Activated T-cell treated with anti-CD3 and anti-CD28 coated beads, Interleukin-2, amount 50 U/mL, for 4 hours (primary cell): ENCODE results near the gene RSKR. TPM values are rescaled to one million over a fixed set of nuclear protein-coding genes. Genes with fewer than 3 reads are reported as not detected.
"Not testable (repeated sequence)": the region's sequence is repeated elsewhere in the genome, so short reads cannot be mapped to it uniquely, and the experiment has no call there.

Experiments used
- ATAC-seq, 2 donors: fragments of 200-7000 bp; cut with Tn5 transposase; one replicate each; pipeline ENCODE4 v1.10.0; 2021
- DNase-seq: peaks from one replicate; pipeline ENCODE4 v3.0.0-alpha.2; 2020
- H3K27me3 Mint-ChIP-seq: one replicate; pipeline ENCODE4 v1.8.0; 2021; ENCODE audit warnings: low read depth, mixed read lengths
- H3K36me3 Mint-ChIP-seq: one replicate; pipeline ENCODE4 v1.8.0; 2022; ENCODE audit warnings: mixed read lengths; ENCODE audit not compliant: insufficient read depth
- H3K4me1 Mint-ChIP-seq: one replicate; pipeline ENCODE4 v1.8.0; 2021; ENCODE audit warnings: low read depth, mixed read lengths
- H3K4me3 Mint-ChIP-seq: one replicate; pipeline ENCODE4 v1.8.0; 2021; ENCODE audit warnings: mild to moderate bottlenecking, moderate library complexity, mixed read lengths
- H3K9me3 Mint-ChIP-seq: one replicate; pipeline ENCODE4 v1.8.0; 2021; ENCODE audit warnings: mixed read lengths
- total RNA-seq, 3 donors: library from RNA; stranded (reverse); gene quantifications; one replicate each; pipeline ENCODE4 v1.2.1, GENCODE V29; 2021

The RSKR gene
- total RNA-seq, 3 donors from 2014 or later = 24.6 to 25.3 (median 24.7) TPM

DNA sequence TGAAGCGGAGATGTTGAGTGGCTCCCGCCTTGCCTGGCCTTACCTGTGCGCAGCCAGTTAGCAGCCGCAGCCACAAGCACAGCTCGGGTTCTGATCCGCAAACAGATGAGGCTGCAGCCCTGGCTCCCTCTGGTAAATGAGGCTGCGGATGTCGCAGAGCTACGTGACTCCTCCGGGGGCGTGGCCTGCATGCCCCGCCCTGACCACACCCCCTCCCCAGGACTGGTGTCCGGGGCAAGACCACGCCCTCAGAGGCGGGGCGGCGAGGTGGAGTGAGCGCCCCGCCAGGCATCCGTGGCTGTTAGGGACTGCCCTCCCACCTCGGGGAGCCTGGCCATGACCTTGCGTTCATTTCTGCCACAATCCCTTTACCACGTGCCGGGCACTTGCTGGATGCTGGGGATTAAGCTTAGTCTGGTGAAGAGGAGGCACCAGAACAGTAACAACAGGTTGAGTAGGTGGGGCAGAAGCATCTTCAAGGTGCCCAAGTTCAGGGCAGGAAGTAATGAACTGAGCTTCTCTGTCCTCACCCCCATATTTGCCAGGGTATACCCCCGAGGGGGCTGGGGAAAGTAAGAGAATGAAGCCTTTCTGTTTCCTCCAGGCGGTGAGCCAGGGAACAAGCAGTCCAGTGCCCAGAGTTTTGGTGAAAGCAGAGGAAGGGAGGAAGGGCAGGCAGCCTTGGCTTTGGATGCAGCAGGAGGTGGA lies 37.1 kb downstream of the RSKR start, which contains the start of gene ALDOC:
Gene ALDOC, minus strand, starts transcription at position 138 of the 708 bp plus-strand sequence. CDS start 1,363 bp downstream, outside the sequence.
- peak; percentile 98 for DNase-seq
- H3K4me1 Mint-ChIP-seq = peaks cover 40% of the 10 kb centered on the region
- no peaks in the 10 kb centered on the region for H3K9me3 Mint-ChIP-seq
- H3K36me3 Mint-ChIP-seq = no peaks in the 10 kb centered on the region
- peak; percentile 95 to 98 for ATAC-seq
- H3K27me3 Mint-ChIP-seq = no peaks in the 10 kb centered on the region
- peak within 1 kb of the TSS; percentile 74 for H3K4me3 Mint-ChIP-seq

- H3K4me1 Mint-ChIP-seq = peaks cover 44% of the 10 kb centered on the region
Measured at GRCh38 chr17:28576016-28576415, 38.0 kb downstream of the RSKR start.

DNA sequence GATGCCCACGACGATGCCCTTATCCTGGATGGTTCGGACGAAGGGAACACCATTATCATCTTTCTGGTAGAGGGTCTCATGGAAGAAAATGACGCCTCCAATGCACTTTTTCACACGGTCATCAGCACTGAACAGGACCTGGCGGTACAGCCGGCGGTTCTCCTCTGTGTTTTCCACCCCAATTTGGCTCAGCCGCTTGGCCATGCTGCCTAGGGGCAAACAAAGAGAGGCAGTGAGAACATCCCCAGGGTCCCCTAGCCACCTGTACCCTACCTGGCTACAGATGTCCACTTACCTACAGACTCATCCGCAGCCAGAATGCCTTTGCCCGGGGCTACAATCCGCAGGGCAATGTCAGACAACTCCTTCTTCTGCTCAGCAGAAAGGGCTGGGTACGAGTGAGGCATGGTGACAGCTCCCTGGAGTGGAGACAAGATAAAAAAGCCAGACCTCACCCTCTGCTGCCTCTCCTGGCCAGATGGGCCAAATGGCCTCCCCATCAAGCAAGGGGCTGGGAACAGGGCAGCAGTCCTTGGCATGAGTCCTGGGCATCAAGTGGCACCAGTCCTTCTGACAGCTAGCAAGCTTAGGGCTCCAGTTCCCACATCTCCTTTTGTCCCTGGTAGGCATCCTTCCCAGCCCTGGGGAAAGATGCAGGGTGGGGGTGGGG lies 38.7 kb downstream of the RSKR start:
- H3K36me3 Mint-ChIP-seq = no peaks in the 10 kb centered on the region
- DNase-seq = no peak
- H3K4me1 Mint-ChIP-seq = peaks cover 47% of the 10 kb centered on the region
- no peaks in the 10 kb centered on the region for H3K27me3 Mint-ChIP-seq
- H3K4me3 Mint-ChIP-seq = no peak overlapping the region
- no peak for ATAC-seq
- H3K9me3 Mint-ChIP-seq = no peaks in the 10 kb centered on the region

More at GRCh38 chr17:28576016-28576415, 38.0 kb downstream of the RSKR start:
- H3K4me3 Mint-ChIP-seq = peak overlapping the region; percentile 74
- not testable (repeated sequence) for ATAC-seq, H3K36me3 Mint-ChIP-seq, DNase-seq, H3K27me3 Mint-ChIP-seq, H3K9me3 Mint-ChIP-seq

DNA sequence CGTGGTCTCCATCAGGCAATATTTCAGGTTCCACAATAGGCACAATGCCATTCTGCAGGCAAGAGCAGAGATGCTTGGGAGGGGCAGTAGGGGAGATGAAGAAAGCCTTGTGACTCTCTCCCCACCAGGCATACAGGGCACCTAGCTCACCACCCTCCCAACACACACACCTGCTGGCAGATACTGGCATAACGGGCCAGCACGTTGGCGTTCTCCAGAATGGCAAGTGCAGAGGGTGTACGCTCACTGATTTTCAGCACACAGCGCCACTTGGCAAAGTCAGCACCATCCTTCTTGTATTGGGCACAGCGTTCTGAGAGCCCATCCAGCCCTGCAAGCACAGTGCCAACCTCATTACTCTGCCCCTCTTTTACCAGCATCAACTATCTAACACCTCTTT lies 39.5 kb downstream of the RSKR start:
- H3K4me1 Mint-ChIP-seq = peaks cover 50% of the 10 kb centered on the region
- no peak for DNase-seq

DNA sequence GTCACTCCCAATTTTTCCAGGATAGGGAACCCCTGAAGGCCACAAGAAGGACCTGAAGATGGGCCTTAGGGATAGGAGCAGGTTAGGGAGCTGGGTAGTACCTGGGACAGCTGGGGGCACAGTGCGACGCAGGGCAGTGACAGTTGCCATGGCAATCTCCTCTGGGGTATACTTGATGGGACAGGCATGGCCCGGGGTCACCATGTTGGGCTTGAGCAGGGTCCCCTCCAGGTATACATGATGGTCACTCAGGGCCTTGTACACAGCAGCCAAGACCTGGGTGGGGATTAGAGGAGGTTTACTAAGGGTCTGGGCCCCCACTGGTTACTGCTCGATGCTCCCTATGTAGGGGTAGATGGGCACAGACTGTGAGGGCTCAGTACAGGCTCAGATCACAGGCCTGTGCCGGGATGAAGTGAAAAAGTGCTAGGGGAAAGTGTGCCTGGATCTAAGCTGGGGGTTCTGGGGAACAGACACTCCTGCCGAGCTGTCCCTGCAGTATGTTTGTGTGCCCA lies 40.0 kb downstream of the RSKR start:
- Mint-ChIP-seq H3K4me1 (peaks cover 49% of the 10 kb centered on the region), H3K4me3 (no peak overlapping the region), H3K9me3 (no peaks in the 10 kb centered on the region), H3K27me3 (no peaks in the 10 kb centered on the region), H3K36me3 (no peaks in the 10 kb centered on the region)
- DNase-seq (no peak), ATAC-seq (no peak)

More for the DNA sequence above, 39.5 kb downstream of the RSKR start:
- ATAC-seq = no peak
- no peaks in the 10 kb centered on the region for H3K9me3 Mint-ChIP-seq
- H3K4me3 Mint-ChIP-seq = no peak overlapping the region
- H3K36me3 Mint-ChIP-seq = no peaks in the 10 kb centered on the region
- H3K27me3 Mint-ChIP-seq = no peaks in the 10 kb centered on the region

DNA sequence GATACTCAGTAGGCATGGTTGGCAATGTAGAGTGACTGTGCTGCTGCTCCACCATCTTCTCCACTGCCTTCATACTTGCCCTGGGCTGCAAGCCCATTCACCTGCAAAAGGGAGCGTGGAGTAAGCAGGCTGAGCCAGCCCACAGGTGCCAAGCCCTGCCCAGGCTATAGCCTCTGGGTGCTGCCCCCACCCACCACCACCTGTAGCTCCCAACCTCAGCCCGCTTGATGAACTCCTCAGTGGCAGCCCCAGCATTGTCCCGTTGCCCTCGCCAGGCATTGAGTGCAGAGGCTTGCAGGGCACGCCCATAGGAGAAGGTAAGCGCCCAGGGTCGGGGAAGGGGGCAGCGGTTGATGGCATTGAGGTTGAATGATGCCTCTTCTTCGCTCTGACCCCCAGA lies 40.5 kb downstream of the RSKR start:
- Mint-ChIP-seq H3K36me3 (peaks cover under 1% of the 10 kb centered on the region), H3K9me3 (no peaks in the 10 kb centered on the region), H3K4me3 (no peak overlapping the region), H3K27me3 (no peaks in the 10 kb centered on the region), H3K4me1 (peaks cover 51% of the 10 kb centered on the region)
- DNase-seq = no peak
- no peak for ATAC-seq

DNA sequence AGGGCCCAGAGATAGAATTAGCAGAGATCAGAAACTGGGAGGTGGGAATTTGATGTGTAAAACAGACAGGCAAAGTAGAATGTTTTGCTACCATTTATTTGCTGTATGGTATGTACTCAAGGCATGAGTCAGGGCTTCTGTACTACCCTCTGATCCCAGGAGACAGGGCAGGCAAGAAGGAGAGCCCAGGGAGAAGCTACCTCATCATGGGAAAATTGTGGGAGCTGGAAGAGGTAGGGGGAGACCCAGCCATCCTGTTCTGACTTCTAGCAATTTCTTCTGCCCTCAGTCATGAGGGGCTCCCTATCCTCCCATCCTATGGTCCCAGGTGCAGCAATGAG lies 41.0 kb downstream of the RSKR start:
- Mint-ChIP-seq H3K27me3 (no peaks in the 10 kb centered on the region), H3K36me3 (peaks cover 4% of the 10 kb centered on the region)
- no peak for ATAC-seq

GRCh38 chr17:28572259-28573039 lies 41.5 kb downstream of the RSKR start:
- DNase-seq (no peak), ATAC-seq (no peak)
- peaks cover 60% of the 10 kb centered on the region for H3K4me1 Mint-ChIP-seq
- H3K27me3 Mint-ChIP-seq = no peaks in the 10 kb centered on the region
- no peaks in the 10 kb centered on the region for H3K9me3 Mint-ChIP-seq
- H3K4me3 Mint-ChIP-seq = peak overlapping the region; percentile 97
- peaks cover 4% of the 10 kb centered on the region for H3K36me3 Mint-ChIP-seq

More for the DNA sequence above, 41.0 kb downstream of the RSKR start:
- no peak overlapping the region for H3K4me3 Mint-ChIP-seq
- DNase-seq = no peak
- peaks cover 54% of the 10 kb centered on the region for H3K4me1 Mint-ChIP-seq
- H3K9me3 Mint-ChIP-seq = no peaks in the 10 kb centered on the region

GRCh38 chr17:28571361-28572122 lies 42.4 kb downstream of the RSKR start, which contains the start of gene PIGS:
TSS of gene PIGS (minus strand) at chr17:28571524. CDS start at chr17:28571496, 28 bp downstream.
- H3K4me1 Mint-ChIP-seq = peaks cover 57% of the 10 kb centered on the region
- H3K9me3 Mint-ChIP-seq = no peaks in the 10 kb centered on the region
- no peaks in the 10 kb centered on the region for H3K27me3 Mint-ChIP-seq
- H3K36me3 Mint-ChIP-seq = peaks cover 7% of the 10 kb centered on the region
- peak; percentile 99 for ATAC-seq
- peak within 1 kb of the TSS; percentile 97 for H3K4me3 Mint-ChIP-seq
- peak; percentile 85 for DNase-seq

DNA sequence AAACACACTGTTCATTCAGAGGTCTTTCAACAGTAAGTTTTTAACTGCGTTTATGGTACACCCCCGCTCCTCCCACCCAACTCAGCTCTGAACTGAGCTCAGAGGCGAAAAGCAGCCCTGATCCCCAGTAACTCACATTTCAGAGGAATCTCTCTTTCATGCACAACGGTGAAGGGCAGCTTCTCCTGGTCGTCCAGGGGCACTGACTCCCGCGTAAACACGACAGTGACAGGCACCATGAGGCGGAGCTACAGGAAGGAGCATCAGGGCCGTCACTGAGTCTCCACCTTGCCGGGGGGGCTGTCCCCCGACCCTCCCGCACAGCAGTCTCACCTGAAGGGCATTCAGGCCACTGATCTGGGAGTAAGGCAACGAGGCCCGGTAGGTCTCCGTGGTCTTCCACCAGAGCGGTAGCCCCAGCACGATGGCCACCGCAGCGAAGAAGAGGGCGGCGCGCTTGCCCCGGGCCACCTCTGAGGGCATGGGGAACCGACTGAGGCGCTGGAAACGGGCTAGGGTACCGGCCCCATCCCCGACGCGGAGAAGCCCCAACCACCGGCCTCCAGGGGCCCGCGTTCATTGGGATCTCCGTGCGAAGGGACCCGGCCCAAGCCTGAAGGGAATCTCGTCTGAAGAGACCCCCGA lies 43.1 kb downstream of the RSKR start:
- ATAC-seq = peak; percentile 65 to 67
- Mint-ChIP-seq H3K4me3 (peak overlapping the region; percentile 97), H3K36me3 (peaks cover 7% of the 10 kb centered on the region), H3K9me3 (no peaks in the 10 kb centered on the region), H3K27me3 (no peaks in the 10 kb centered on the region), H3K4me1 (peaks cover 50% of the 10 kb centered on the region)
- DNase-seq = peak; percentile 34

DNA sequence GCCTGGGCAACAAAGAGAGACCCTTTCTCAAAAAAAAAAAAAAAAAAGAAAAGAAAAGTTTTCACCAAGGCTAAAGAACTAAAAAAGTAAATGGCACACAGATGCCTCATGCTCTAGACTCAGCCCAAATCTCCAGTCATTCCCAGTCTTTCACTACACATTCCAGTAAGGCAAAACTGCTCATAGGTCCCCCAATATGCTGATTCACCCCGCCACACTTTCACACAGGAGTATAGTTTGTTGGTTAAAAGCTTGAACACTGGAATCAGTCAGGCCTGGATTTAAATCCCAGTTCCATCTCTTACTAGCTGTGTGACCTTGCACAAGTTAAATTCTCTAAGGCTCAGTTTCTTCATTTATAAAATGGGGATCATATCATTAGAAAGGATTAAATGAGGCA lies 44.5 kb downstream of the RSKR start:
- no peak for DNase-seq
- no peaks in the 10 kb centered on the region for H3K27me3 Mint-ChIP-seq
- H3K36me3 Mint-ChIP-seq = peaks cover 11% of the 10 kb centered on the region
- peak overlapping the region; percentile 97 for H3K4me3 Mint-ChIP-seq
- ATAC-seq = no peak
- H3K9me3 Mint-ChIP-seq = no peaks in the 10 kb centered on the region
- H3K4me1 Mint-ChIP-seq = peaks cover 56% of the 10 kb centered on the region

DNA sequence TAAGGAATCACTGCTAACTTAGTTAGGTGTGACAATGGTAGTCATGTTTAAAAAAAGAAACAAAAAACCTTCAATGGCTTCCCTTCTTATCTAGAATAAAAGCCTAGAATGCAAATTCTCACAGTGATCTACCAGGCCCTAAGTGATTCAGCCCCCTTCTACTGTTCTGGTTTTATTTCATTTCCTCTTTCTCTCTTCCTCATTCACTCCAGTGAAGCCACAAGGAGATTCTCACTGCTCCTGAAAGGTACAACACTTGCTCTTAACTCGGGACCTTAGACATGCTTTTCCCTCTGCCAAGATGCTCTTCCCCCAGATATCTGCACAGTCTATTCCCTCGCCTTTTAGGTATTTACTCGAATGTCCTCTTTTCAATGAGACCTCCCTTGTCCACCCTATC lies 46.4 kb downstream of the RSKR start:
- no peaks in the 10 kb centered on the region for H3K27me3 Mint-ChIP-seq
- ATAC-seq (no peak), DNase-seq (no peak)
- peaks cover 48% of the 10 kb centered on the region for H3K4me1 Mint-ChIP-seq
- no peak overlapping the region for H3K4me3 Mint-ChIP-seq
- no peaks in the 10 kb centered on the region for H3K9me3 Mint-ChIP-seq
- H3K36me3 Mint-ChIP-seq = peaks cover 16% of the 10 kb centered on the region

GRCh38 chr17:28563475-28563874 lies 50.5 kb downstream of the RSKR start:
- Mint-ChIP-seq H3K27me3 (no peaks in the 10 kb centered on the region), H3K4me3 (no peak overlapping the region), H3K36me3 (peaks cover 29% of the 10 kb centered on the region), H3K9me3 (no peaks in the 10 kb centered on the region), H3K4me1 (peaks cover 21% of the 10 kb centered on the region)
- no peak for DNase-seq
- ATAC-seq = no peak
